ENCODE results near the gene MGAT5.

DNA sequence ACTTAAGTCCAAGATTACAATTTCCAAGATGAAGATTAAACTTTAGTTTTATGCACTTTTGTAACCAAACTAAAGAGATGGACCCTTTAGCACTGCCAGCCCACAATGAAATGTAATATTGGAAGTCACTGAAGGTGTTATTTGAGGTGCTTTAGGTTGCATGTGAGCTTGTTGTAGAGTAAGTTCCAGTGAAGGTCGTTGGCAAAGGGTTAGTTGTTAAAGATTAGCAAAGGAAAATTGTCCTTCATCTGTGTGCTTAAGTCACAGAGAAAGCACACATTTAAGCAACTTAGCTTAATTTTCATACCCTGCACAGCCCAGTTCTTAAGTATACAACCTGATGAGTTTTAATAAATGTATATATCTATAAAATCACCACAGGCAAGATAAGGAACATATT, 46.7 kb downstream of the MGAT5 start:
- TF ChIP-seq, protein P1, sequence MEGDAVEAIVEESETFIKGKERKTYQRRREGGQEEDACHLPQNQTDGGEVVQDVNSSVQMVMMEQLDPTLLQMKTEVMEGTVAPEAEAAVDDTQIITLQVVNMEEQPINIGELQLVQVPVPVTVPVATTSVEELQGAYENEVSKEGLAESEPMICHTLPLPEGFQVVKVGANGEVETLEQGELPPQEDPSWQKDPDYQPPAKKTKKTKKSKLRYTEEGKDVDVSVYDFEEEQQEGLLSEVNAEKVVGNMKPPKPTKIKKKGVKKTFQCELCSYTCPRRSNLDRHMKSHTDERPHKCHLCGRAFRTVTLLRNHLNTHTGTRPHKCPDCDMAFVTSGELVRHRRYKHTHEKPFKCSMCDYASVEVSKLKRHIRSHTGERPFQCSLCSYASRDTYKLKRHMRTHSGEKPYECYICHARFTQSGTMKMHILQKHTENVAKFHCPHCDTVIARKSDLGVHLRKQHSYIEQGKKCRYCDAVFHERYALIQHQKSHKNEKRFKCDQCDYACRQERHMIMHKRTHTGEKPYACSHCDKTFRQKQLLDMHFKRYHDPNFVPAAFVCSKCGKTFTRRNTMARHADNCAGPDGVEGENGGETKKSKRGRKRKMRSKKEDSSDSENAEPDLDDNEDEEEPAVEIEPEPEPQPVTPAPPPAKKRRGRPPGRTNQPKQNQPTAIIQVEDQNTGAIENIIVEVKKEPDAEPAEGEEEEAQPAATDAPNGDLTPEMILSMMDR (IDR thresholded peaks at IDR 0.05), result no peak
- TF ChIP-seq POLR2A (IDR thresholded peaks at IDR 0.05), result no peak

All from uterus (tissue), 2 donors.